Vagina (tissue), 2 donors: Measurements from ENCODE around the gene CDCA3. TPM values are rescaled to one million over a fixed set of nuclear protein-coding genes. Genes with fewer than 3 reads are reported as not detected.

ENCODE experiments used
- DNase-seq, 2 donors: peaks; one replicate each; pipeline ENCODE4 v3.0.0-alpha.2; 2017; ENCODE audit errors: extremely low spot score in 2 of 2
- H3K27ac ChIP-seq: fragments of 200-600 bp; sonication (generic); one replicate; pipeline ENCODE4 v1.5.1; 2019
- H3K27me3 ChIP-seq: fragments of 200-600 bp; sonication (generic); one replicate; pipeline ENCODE4 v1.5.1; 2019
- H3K36me3 ChIP-seq, 2 donors: fragments of 200-600 bp; sonication (generic); one replicate each; pipeline ENCODE4 v1.5.1; 2017 to 2019
- H3K4me1 ChIP-seq: fragments of 200-600 bp; sonication (generic); one replicate; pipeline ENCODE4 v1.5.1; 2019
- H3K4me3 ChIP-seq, 2 donors: fragments of 200-600 bp; sonication (generic); 1 replicate in 1 of 2; 2 replicates in 1 of 2; pipeline ENCODE4 v1.5.1; 2016 to 2019
- H3K9me3 ChIP-seq: fragments of 200-600 bp; sonication (generic); one replicate; pipeline ENCODE4 v1.5.1; 2019
- CTCF ChIP-seq, 3 experiments: fragments of 450-650 bp in 2 of 3; fragments of 200-600 bp in 1 of 3; sonication (generic) in 1 of 3; IDR thresholded peaks; one replicate each; pipeline ENCODE4 v1.5.1; 2017 to 2019; ENCODE audit warnings: antibody characterized with exemption in 3 of 3, mild to moderate bottlenecking in 2 of 3, moderate library complexity in 2 of 3
- POLR2A ChIP-seq, 2 donors: fragments of 450-650 bp; IDR thresholded peaks; one replicate each; pipeline ENCODE4 v1.6.1; 2017; ENCODE audit warnings: antibody characterized with exemption in 2 of 2, mild to moderate bottlenecking in 2 of 2, moderate library complexity in 2 of 2
- POLR2AphosphoS5 ChIP-seq, 2 donors: sonication (generic); formaldehyde crosslinking; IDR thresholded peaks; one replicate each; pipeline ENCODE4 v1.9.0; 2017; ENCODE audit warnings: antibody characterized with exemption in 2 of 2, mild to moderate bottlenecking in 2 of 2, low read depth in 1 of 2; ENCODE audit not compliant: insufficient read depth in 1 of 2
- intact Hi-C: fragments of 100-400 bp; cut with DNase I; formaldehyde crosslinking; loops from one replicate; pipeline ENCODE4 v1.15.1; 2023
- total RNA-seq: library from RNA; depleted of rRNA; stranded (reverse); fragments of >200 nt; gene quantifications from one replicate; pipeline ENCODE4 v1.2.3, GENCODE V29; 2016

The CDCA3 gene
- total RNA-seq, 1 donor from 2014 or later, result 8.6 TPM

GRCh38 chr12:6840330-6840729, 10.8 kb downstream of the CDCA3 start:
- Histone ChIP-seq H3K36me3 (peaks cover 0 to 19% of the 10 kb centered on the region in 2 donors), H3K27me3 (no peaks in the 10 kb centered on the region), H3K4me1 (no peaks in the 10 kb centered on the region), H3K27ac (no peak overlapping the region), H3K9me3 (no peaks in the 10 kb centered on the region), H3K4me3 (no peak overlapping the region)
- intact Hi-C loops, result no loop called here
- no peak for DNase-seq
- TF ChIP-seq POLR2AphosphoS5 (IDR thresholded peaks at IDR 0.05; ENCODE audit: insufficient read depth in 1 of 2, low read depth in 1 of 2) (no peak), CTCF (IDR thresholded peaks at IDR 0.05) (no peak), POLR2A (IDR thresholded peaks at IDR 0.05) (no peak)

- H3K27me3 ChIP-seq, result no peaks in the 10 kb centered on the region
- TF ChIP-seq CTCF (IDR thresholded peaks at IDR 0.05), result no peak
- no peak for TF ChIP-seq POLR2A (IDR thresholded peaks at IDR 0.05)
- no peak for TF ChIP-seq POLR2AphosphoS5 (IDR thresholded peaks at IDR 0.05; ENCODE audit: insufficient read depth in 1 of 2, low read depth in 1 of 2)
- H3K4me1 ChIP-seq, result no peaks in the 10 kb centered on the region
- no peak overlapping the region for H3K4me3 ChIP-seq
- no peaks in the 10 kb centered on the region for H3K9me3 ChIP-seq
- no peak for DNase-seq
- intact Hi-C loops, result no loop called here
- peaks cover 0 to 13% of the 10 kb centered on the region in 2 donors for H3K36me3 ChIP-seq
- no peak overlapping the region for H3K27ac ChIP-seq
Observed at GRCh38 chr12:6839482-6840201, 11.4 kb downstream of the CDCA3 start.

- Histone ChIP-seq H3K4me3 (no peak overlapping the region), H3K9me3 (no peaks in the 10 kb centered on the region), H3K36me3 (peaks cover 0 to 17% of the 10 kb centered on the region in 2 donors), H3K27ac (no peak overlapping the region), H3K27me3 (no peaks in the 10 kb centered on the region), H3K4me1 (no peaks in the 10 kb centered on the region)
- TF ChIP-seq POLR2AphosphoS5 (IDR thresholded peaks at IDR 0.05; ENCODE audit: insufficient read depth in 1 of 2, low read depth in 1 of 2) (no peak), POLR2A (IDR thresholded peaks at IDR 0.05) (no peak), CTCF (IDR thresholded peaks at IDR 0.05) (no peak)
- no peak for DNase-seq
- intact Hi-C loops, result no loop called here
Observed at GRCh38 chr12:6838854-6839253, 12.2 kb downstream of the CDCA3 start.

- H3K27me3 ChIP-seq, result no peaks in the 10 kb centered on the region
- intact Hi-C loops, result no loop called here
- peaks cover 0 to 22% of the 10 kb centered on the region in 2 donors for H3K36me3 ChIP-seq
- no peaks in the 10 kb centered on the region for H3K4me1 ChIP-seq
- no peak overlapping the region for H3K4me3 ChIP-seq
- DNase-seq, result no peak
- TF ChIP-seq POLR2AphosphoS5 (IDR thresholded peaks at IDR 0.05; ENCODE audit: insufficient read depth in 1 of 2, low read depth in 1 of 2), result no peak
- no peak for TF ChIP-seq CTCF (IDR thresholded peaks at IDR 0.05)
- no peaks in the 10 kb centered on the region for H3K9me3 ChIP-seq
- H3K27ac ChIP-seq, result no peak overlapping the region
Observed at GRCh38 chr12:6837370-6838060, 13.6 kb downstream of the CDCA3 start.

DNA sequence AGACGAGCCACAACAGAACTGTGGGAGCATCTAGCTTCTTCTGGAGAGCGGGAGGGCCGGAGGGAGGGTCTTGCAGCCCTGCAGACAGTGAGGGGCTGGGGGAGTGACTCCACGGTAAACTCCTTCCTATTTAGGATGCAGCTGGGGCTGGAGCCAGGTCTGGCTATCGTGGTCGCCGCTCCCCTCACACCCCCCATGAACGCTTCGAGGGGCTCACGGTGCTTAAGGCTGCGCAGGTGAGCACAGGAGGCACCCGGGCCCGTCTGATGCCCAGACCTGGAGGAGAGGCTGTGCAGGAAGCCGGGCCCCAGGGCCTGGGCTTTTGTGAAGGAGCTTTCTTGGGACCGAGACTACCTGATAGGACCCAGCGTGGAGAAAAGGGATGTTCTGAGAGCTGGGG, 14.2 kb downstream of the CDCA3 start:
- TF ChIP-seq POLR2A (IDR thresholded peaks at IDR 0.05) (no peak), CTCF (IDR thresholded peaks at IDR 0.05) (no peak), POLR2AphosphoS5 (IDR thresholded peaks at IDR 0.05; ENCODE audit: insufficient read depth in 1 of 2, low read depth in 1 of 2) (no peak)
- no peaks in the 10 kb centered on the region for H3K9me3 ChIP-seq
- intact Hi-C loops, result no loop called here
- H3K27me3 ChIP-seq, result no peaks in the 10 kb centered on the region
- peaks cover 0 to 22% of the 10 kb centered on the region in 2 donors for H3K36me3 ChIP-seq
- no peak overlapping the region for H3K27ac ChIP-seq
- no peak overlapping the region for H3K4me3 ChIP-seq
- no peaks in the 10 kb centered on the region for H3K4me1 ChIP-seq
- DNase-seq, result no peak
